ENCODE results near the gene LARGE1.

DNA sequence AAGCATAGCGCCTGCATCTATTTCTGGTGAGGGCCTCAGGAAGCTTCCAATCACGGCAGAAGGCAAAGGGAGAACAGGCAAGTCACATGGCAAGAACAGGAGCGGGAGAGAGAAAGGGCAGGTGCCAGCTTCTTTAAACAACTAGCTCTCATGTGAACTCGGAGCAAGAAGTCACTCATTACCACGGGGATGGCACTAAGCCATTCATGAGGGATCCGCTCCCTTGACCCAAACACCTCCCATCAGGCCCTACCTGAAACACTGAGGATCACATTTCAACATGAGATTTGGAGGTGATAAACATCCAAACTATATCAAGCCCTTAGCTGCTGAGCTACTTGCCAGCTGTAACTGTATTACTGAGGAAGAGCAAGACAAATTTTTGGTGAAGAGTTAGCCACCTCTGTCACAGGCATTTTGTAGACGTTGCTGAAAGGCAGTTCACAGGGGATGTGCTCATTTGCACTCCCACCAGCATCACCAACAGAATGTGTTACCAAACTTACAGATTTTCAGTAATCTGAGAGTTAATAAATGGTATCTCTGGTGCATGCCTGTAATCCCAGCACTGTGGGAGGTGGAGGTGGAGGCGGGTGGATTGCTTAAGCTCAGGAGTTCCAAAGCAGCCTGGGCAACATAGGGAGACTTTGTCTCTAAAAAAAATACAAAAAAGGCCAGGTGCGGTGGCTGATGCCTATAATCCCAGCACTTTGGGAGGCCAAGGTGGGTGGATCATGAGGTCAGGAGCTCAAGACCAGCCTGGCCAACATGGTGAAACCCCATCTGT, 398.2 kb downstream of the LARGE1 start:
- TF ChIP-seq, protein P1, sequence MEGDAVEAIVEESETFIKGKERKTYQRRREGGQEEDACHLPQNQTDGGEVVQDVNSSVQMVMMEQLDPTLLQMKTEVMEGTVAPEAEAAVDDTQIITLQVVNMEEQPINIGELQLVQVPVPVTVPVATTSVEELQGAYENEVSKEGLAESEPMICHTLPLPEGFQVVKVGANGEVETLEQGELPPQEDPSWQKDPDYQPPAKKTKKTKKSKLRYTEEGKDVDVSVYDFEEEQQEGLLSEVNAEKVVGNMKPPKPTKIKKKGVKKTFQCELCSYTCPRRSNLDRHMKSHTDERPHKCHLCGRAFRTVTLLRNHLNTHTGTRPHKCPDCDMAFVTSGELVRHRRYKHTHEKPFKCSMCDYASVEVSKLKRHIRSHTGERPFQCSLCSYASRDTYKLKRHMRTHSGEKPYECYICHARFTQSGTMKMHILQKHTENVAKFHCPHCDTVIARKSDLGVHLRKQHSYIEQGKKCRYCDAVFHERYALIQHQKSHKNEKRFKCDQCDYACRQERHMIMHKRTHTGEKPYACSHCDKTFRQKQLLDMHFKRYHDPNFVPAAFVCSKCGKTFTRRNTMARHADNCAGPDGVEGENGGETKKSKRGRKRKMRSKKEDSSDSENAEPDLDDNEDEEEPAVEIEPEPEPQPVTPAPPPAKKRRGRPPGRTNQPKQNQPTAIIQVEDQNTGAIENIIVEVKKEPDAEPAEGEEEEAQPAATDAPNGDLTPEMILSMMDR (IDR thresholded peaks at IDR 0.05), result no peak
- TF ChIP-seq ZFX (IDR thresholded peaks at IDR 0.05; ENCODE audit: borderline replicate concordance), result no peak
